NT2/D1 (cell line): ENCODE data around the gene GPR15.

Source experiments
- SUZ12 ChIP-seq: IDR thresholded peaks from 2 replicates; pipeline ENCODE4 v1.6.1; 2011; ENCODE audit not compliant: insufficient read length, insufficient read depth; ENCODE audit errors: extremely low read depth
- YY1 ChIP-seq: IDR thresholded peaks from 2 replicates; pipeline ENCODE4 v1.6.1; 2011; ENCODE audit not compliant: insufficient read length, insufficient read depth
- ZNF274 ChIP-seq: IDR thresholded peaks from 2 replicates; pipeline ENCODE4 v1.6.1; 2011; ENCODE audit warnings: mild to moderate bottlenecking, low read depth, low read length

DNA sequence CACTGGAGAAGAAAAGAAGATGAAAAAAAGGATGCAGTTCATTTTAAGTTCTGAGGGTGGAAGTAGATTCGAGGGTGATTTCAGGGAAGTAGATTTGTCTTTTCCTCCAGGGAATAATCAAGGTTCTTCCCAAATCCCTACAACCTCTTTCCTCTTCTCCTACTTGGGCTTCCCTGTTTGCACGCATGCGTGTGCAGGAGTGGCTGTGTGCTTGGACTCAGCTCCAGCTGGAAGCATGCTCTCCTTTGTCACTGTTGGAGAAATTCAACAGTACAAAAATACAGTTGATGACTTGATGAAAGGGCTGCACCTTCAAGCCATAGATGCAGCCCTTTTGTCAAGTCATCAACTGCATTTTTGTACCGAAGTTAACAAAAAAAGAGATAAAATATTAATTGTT lies 30.5 kb upstream of the GPR15 start:
- no peak for TF ChIP-seq ZNF274
- no peak for TF ChIP-seq SUZ12
- TF ChIP-seq YY1: no peak
